B cell (primary cell): ENCODE measurements around the gene TCEAL4.

Experiments
- CTCF ChIP-seq: fragments of 200-600 bp; IDR thresholded peaks from one replicate; pipeline ENCODE4 v1.8.0; 2022; ENCODE audit warnings: antibody characterized with exemption, mild to moderate bottlenecking
- EZH2 ChIP-seq: IDR thresholded peaks from 2 replicates; pipeline ENCODE4 v1.6.1; 2012; ENCODE audit warnings: borderline replicate concordance, low read depth, mild to moderate bottlenecking, moderate library complexity, low read length; ENCODE audit not compliant: insufficient read depth, poor library complexity, severe bottlenecking

GRCh38 chrX:103538728-103539127, 46.6 kb upstream of the TCEAL4 start:
- TF ChIP-seq CTCF (no peak), EZH2 (no peak)
